ENCODE measurements around the gene RPS6KA2.

RPS6KA2 gene

DNA sequence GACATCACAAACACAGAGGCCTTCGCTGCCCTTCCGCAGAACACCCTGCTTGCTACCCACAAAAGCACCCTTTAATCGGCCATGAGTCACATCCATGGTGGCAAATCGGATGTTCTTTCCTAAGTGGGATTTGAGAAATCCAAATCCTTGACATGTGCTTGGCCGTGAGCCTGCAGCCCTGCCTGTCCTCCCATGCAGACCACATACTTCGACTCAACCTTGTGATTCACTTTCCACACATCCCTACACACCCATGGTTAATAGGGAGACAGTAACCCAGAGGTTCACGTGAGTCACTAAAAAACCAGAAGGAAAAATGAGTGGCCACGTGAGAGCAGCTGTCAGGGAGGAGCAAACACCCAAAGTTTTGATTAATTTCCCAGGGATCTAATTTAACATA, 59.9 kb downstream of the RPS6KA2 start:
- no peak for FAIRE-seq

DNA sequence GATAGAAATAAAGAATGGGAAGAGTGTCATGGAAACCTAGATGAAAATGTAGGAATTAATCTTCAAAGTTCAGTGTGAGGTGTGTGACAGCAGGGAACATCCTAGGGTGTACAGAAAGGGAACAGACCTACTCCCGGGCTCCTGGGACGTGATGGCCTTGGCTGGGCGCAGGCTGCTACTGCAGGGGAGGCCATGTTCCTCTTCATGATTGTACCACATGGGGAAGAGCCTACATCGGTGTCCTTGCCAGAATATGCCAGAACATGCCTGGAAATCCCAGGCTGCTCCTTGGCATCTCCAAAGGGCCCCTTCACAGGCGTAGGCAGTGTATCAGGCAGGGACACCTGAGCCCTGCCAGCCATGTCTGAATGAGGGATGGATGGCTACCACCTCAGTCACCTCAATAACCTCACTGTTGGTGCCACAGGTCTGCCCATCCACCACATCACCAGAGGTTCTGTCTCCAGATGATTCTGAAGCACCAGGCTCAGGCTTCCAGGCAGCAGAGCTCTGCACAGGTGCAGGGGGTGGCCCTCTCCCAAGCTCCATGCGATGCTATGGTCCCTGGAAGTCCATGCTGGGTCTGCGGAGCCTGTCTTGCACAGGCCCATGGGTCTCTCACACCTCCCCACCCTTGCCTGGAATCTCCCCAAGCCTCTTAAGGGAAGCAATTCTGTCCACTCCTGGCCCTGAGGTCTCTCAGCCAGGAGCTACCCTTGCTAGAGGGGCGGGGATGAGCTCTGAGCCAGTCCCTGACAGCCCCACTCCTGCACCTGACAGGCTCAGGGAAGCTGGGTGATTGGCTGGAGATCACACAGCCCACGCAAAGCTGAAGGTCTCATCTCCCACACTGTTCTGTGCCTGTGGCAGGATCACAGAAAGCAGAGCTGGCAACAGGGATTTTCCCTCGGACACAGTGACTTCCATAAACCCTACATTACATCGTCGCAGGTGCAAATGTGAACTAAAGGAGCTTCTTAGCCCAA, 60.7 kb downstream of the RPS6KA2 start:
- FAIRE-seq, result no peak

DNA sequence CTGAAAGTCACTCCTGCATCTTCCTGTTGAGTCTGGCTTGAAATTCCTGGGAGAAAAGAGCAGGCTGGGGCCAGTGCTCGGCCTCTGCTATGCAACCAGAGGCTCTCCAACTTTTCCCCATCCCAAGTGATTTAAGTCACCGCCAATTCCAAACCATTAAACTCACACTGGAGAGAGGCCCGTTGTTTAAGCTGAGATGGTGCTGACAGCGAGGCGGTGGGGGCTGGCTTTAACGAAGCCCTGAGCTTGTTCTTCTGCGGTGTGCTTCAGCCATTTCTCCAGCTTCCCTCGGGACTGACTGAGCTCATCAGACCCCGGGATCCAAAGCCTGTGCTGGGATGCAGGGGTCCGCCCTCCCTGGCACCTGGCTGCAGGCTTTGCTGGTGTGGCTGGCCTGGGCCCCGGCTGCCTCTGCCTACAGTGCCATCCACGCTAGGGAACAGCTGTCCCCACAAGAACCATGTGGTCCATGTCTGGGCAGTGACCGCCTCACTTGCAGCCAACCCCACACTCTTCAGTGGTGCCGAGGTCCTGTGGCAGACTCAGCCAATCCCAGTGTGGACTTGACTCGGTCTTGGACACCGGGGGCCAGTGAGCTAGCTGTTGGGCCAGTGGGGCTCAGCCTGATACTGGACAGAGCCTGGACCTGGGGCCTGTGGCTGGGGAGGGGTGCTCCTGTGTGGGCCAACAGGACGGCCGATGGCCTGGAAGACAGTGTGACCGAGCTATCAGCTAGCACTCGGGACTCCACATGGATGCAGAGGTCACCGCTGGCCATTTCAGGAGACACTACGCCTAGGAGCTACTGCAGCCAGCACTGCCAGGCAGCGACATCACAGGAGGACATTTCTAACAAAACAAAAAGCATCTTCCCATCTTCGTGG, 61.7 kb downstream of the RPS6KA2 start:
- no peak for FAIRE-seq

DNA sequence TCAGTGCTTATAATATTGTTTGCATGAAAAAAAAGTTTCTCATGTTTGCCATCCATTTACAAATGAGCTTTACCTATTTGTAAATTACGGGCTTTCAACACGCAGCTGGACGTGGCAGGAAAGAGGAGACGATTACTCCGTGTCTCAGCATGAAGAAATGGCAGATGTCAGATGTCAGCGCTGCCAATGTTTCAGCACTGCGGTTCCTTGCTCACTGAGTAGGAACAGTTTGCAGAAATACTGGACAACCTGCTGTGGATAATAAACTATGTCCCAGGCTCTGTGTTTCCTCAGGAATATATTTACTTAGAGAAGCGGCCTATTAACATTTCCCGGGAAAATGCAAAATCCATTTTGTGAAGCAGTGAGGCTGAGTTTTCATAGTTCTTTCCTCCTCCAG, 63.2 kb downstream of the RPS6KA2 start:
- FAIRE-seq, result no peak

DNA sequence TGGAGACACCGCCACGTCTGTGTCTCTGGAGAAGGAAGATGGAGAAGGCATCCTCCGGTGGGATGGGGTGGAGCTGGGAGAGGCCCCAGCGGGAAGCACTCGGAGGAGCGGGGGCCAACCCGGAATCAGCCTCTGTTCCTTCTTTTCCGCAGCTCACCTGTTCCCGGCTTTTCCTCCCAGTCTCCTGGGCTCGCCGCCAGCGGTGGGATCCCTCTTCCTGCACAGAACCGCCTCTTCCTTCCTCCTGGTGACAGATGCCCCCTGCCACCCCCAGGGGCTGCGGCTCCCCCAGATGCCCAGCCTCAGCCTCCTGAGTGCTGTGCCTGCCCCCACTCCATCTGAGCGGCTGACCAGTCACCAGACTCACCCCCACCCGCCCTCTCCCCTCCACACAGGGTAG, 63.9 kb downstream of the RPS6KA2 start:
- FAIRE-seq, result no peak

DNA sequence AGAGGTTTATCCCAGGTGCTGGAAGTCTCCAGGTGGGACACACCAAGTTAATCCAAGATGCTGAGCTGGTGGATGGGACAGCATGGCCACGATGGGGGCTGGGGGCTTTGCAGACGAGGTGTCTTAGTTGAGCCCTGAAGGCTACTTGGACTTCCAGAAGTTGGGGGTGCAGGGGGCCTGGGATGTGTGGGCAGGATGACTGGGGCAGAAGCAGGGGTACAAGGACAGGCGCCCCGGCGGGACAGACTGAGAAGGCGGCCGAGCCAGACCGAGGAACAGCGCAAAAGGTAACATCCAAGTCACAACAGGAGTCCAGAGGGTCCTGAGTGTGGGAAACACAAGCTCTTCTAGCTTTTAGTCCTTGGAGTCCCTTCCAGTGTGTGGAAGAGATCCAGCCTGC, 64.3 kb downstream of the RPS6KA2 start:
- no peak for FAIRE-seq

DNA sequence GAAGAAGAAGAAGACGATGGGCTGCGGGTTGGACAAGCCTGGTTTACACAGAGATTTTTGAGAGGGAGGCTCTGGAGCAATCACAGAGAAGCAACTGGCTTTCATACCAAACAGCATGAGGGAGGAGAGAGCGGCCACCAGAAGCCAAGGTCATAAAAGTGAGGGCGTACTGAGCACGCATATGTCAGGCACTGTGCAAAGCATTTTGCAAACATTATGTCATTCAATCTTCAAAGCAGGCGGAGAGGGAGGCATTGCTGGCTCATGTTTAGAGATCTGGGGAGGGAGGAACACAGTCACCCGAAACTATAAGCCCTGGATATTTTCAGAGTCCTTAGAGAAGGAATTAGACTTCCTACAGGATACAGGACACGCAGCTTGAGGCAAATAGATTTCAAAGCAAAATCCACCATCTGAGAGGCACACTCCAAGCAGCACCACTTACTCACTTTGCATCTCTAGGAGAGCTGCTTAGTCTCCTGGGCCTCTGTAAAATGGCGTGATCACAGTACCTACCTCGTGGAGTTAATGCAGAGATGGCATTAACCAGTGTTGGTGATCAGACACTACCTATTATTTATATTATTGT, 65.2 kb downstream of the RPS6KA2 start:
- FAIRE-seq, result no peak

DNA sequence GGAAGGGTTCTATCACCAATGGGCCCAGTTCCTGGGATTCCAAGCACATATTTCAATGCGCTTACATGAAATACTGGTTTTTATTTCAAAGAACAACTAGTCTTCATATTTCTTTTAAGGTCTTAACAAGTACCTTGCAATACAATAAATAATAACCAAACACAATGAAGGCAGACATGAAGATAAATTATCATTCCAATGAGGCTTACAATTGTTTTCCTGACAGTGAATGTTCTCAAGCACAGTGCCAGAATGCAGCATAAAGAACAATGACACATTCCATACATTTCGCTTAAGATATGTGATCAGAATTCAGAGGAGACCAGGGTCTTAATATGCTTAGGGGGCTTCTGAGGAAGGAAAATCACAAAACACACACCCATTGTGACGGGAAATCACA, 66.8 kb downstream of the RPS6KA2 start:
- no peak for FAIRE-seq

DNA sequence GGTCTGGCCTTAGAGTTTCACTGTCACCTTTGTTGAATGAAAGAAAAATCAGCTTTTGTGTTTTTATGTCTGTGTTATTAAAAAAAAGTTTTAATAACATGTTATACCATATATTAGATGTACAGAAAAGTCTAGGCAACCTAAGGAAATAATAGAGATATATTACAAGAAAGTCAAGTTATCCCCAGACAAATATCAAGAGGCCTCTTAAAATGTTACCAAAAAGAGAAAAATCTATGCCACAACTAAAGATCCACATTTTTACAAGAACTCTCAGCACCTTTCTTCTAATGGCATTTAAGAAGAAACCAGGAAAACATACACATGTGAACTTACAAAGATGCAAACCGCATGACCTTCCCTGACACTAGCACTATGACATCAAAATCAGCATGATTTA, 67.4 kb downstream of the RPS6KA2 start:
- no peak for FAIRE-seq

DNA sequence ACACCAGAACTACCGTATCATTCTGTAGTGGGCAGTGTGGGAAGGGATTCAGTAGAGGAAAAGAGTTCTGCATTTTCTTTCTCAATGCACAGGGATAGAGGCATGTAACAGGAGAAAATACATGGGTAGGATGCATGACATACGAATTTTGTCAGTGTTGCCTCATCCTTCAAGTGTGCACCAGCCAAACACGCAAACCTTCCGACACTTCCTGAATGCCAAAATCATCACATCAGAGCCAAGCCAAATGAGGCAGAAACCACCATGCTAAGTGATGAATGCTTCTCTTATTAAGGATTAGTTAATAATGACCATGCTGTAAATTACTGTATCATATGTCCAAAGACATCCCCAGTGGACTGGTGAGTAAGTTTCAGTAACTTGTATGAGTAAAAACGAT, 67.8 kb downstream of the RPS6KA2 start:
- no peak for FAIRE-seq

DNA sequence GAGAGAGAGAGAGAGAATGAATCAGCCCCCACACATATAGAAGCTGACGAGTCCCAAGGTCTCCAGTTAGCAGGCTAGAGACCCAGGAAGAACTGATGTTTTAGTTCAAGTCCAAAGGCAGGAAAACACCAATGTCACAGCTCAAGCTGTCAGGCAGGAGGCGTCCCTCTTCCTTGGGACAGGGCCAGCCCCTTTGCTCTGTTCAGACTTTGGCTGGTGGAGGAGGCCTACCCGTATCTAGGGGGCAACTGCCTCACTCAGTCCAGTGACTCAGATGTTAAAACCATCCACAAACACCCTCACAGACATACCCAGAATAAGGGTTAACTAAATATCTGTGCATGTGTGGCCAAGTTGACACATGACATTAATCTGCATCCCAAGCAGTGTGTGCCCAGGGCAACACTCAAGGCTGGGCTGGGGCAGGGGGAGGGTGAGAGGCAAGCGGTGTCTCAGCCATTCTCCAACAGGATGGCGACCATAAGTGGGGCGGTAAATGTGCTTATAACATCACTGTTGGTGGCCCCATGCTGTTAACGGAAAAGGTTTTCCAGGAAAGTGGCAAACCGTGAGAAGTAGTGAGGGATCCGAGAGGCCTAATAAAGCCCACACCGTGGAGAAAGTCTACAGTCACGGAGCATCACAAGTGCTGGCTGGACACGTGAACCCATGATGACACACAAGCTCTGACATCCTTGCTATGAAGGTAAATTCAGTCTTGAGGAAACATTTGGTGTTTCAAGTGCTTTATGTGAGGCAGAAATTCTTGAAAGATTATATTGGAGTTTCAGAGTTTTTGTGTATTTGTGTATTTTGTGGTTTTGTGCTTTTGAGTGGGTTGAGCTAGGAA, 68.7 kb downstream of the RPS6KA2 start:
- no peak for FAIRE-seq

DNA sequence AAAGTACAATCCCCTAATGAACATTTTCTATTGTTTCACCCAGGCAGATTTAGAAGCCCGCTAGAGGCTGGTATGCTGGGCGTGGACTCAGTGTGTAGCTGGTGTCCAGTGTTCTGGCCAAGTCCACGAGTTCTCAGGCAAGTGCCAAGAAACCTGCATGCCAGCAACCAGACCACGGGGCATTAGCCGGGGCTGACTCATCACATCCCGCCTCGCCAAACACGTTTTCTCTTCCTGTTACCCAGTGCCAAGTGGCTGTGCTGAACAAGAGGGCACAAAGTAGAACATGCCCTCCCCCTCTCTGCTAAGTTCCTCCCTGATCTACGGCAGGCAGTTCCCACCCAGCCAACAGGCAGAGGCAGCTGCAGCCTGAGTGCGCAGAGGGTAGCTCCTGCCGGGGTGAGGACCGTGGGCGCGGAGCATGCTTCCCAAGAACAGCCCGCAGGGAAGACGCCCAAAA, 70.2 kb downstream of the RPS6KA2 start:
- FAIRE-seq, result no peak

DNA sequence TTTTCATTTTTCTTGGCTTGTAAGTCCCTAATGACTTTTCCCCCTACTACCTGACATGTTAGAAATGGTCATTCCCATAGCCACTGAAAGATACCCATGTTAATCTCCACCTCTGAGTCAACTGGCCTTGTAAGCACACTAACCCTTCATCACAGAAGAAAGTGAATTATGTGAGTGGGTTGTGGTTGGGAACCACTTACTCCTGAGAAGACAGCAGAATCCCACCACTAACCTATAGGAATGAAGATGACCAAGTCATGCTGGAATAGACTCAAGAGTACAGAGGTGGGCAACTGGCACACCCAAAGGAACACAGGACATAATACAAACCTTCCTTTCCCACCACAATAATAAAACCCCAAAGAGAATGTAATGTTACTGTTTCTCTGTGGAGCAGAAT, 70.7 kb downstream of the RPS6KA2 start:
- FAIRE-seq, result no peak

DNA sequence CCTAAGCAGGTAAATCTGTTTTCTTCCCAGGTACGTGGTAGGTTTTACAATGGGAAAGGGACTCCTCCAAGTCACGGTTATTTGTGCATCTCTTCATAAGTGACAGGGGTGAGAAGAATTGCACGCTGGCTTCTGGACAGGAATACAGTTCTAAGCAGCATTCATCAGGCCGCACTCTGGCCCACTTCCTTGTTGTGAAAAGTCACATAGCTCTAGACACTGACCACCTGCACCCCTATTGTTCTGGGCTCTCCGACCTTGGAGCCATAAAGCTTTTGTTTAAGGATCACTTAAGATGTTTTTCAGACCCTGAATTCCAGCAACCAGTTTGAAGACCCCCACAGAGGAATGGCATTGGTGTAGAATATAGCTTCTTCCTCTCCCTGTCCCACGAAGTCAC, 72.0 kb downstream of the RPS6KA2 start:
- no peak for FAIRE-seq

DNA sequence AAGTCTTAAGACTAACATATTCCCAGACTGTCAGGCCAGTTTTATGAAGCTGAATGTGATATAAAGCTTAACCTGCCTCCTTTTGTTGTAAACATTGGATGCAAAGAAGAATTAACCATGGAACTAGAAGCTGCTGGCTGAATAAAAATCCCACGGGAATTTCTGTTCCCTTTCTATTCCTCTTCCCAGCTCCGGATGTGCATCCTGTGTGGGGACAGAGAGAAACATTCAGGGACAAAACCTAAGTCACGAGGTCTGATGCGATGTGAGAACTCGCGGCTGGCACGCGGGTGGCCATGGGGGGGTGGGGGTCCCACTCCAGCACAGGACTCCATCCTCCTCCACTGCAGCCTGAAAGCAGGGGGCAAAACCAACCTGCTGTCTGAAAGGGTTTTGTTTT, 72.7 kb downstream of the RPS6KA2 start:
- no peak for FAIRE-seq

DNA sequence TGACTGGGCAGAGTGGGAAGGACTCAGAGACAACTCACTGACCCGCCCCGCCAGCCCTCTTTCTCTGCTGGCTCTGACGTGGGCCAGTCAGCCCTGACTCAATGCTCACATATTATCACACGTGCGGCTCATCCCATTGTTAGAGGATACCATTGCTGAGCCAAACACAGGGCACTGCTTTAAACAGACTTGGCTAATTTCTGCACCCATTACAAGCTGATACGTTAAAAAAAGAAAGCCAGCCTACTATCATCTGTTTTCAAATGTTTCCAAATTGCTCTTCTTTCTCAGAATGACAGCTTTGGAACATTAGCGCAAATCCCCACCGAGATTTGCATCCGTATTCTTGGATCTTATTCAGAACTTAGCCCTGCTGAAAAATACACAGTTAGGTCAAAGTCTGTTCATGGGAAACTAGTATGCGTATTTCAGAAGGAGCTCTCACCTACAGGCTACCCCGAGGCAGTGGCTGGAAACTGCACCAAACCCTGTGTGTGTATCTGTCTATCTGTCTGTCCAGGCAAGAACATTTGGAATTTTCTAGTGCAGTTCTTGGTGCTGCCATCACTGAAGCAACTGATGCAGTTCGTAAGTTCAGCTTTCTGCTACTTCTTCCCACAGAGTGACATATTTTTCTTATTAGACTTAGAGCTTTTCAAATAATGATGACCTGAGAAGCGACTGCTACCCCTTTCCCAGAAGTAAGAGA, 73.3 kb downstream of the RPS6KA2 start:
- FAIRE-seq, result no peak

DNA sequence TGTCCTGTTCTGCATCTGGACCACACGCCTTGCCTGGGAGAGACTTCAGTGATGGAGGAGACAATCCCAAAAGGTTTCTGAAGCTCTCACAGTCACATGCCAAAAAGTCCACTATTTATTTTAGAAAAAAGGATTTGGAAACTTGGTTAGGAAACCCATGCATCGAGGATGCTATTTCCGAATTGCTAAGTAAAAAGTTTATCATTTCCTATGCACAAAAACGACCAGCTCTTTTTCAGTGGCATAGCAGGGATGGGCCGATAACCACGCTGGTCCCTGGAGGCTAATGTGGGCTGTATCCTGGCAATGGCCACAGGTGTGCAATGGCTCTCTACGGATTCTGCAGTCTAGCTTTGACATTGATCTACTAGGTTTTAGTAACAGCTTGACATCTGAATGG, 74.5 kb downstream of the RPS6KA2 start:
- no peak for FAIRE-seq

DNA sequence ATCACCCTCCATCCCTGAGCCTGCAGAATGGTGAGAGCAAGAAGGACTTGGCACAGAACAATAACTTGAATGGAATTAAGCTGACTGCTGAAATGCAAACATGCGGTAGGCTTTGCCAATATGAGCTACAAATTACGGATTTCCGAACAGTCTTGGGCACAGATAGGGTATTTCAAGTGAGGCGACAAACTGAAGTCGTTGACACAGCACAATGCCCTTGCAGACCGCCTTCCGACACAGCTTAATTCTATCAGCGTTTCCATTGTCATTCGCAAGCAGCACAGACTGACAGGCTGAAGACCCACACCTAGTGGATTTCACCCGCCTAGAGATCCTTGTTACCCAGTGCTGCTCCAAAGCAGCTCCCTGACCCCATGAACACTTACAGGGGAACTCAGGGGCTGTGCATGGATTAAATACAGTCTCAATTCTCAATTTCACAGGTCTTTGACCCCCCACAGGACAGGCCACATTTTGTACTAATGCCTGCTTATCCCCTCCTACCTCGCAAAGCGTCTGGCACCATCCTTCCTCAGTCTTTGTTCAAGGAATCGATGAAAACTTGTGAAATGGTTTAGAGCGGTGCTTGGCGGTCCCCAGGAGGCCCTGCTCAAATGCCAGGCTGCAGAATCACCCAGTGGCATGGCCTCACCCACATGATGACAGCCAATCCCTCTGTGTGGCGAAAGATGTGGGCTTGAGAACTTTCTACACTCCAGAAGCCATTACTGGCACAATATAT, 75.1 kb downstream of the RPS6KA2 start:
- FAIRE-seq, result no peak

DNA sequence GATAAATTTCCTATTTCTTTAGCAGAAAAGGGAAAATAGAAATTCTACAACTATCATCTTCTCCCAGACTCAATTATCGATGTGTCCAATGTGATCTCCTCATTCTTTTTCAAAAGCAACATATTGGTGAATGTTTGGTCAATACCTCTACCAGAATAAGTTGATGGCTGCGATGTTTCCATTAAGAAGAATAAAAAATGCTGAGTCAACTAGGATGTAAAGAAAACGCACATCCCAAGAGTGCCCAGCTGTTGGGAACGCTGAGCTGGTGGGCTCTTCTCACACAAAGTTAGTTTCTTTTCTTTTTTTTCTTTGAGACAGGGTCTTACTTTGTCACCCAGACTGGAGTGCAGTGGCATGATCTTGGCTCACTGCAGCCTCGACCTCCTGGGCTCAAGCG, 80.4 kb downstream of the RPS6KA2 start:
- FAIRE-seq, result no peak

DNA sequence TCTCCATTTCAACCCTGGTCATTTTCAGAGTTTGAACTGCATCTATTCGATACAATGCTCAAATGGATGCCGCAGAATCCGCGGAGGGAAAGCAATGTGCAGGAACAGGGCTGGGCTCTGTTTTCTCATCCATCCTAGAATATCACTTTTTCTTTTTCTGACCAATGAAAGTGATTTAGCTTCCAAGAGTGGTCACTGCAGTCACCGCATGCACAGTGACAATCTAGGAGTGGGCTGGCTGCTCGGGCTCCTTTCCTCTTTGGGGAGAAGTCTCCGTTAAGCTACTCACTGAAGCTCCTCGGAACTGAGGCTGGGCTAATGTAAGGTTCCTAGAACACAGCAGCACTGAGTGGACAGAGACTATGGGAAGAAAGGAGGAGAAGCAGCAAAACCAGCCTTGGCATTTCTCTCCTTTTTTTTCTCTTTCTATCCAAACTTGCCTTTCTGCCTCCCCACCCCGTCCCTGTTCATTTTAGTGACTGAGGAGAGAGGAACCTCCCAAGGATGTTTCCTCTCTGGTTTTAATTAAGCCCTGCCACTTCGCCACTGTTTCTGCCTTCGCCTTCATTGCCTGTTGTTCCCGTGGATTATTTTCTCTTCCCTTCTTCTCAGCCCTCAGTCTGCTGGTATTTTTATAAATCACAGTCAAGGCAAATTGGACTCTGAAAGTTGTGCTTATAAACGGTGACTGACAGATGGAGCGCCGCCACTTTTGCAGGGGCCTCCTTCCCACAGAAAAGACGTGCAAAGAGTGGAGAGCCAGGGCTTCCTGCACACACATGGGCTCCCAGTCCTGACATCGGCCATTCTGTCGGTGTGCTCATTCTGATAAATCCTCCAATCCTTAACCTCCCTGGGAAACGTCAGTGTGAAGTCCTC, 81.7 kb downstream of the RPS6KA2 start:
- no peak for FAIRE-seq

Data from islet of Langerhans (tissue), 1 donor.